ENCODE results near the gene CD2.

Gene CD2

DNA sequence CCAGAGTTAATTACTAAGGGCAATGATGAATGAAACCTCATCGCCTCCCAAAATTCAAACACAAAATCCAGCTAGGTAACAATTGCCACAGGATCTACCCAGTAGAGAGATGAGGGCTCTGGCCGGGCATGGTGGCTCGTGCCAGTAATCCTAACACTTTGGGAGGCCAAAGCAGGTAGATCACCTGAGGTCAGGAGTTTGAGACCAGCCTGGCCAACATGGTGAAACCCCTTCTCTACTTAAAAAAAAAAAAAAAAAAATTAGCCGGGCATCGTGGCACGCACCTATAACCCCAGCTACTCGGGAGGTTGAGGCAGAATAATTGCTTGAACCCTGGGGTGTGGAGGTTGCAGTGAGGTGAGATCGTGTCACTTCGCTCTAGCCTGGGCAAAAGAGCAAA is 15.8 kb downstream of the CD2 start:
- Histone ChIP-seq H3K27ac (ENCODE audit: low read length) (no peak overlapping the region), H3K9ac (ENCODE audit: low read depth, low read length) (no peak overlapping the region)

DNA sequence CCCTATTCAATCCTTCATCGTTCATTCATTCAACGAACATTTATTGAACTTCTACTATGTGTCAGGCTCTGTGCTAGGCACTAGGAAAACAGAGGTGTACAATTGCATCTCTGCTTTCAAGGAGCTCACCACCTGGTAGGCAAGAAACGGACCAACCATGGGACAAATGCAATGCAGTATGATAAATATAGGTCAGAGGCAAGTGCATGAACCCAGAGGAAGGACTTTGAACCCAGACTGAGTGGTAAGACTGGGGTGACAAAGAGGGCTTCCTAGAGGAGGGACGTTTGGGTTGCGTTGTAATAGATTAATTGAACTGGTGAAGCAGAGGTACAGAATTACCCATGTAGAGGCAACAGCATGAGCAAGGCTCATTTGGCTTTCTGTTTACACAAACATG is 16.4 kb downstream of the CD2 start:
- Histone ChIP-seq H3K4me3 (ENCODE audit: low read length) (no peak overlapping the region), H3K27me3 (ENCODE audit: insufficient read depth, low read length) (no peaks in the 10 kb centered on the region), H3K9ac (ENCODE audit: low read depth, low read length) (no peak overlapping the region), H3K9me3 (ENCODE audit: insufficient read depth, low read depth, low read length) (no peaks in the 10 kb centered on the region), H3K36me3 (ENCODE audit: insufficient read depth, low read depth, low read length) (no peaks in the 10 kb centered on the region), H3K4me1 (ENCODE audit: insufficient read depth, low read length) (no peaks in the 10 kb centered on the region), H3K27ac (ENCODE audit: low read length) (no peak overlapping the region)

More for the DNA sequence above, 15.8 kb downstream of the CD2 start:
- Histone ChIP-seq H3K4me1 (ENCODE audit: insufficient read depth, low read length) (no peaks in the 10 kb centered on the region), H3K9me3 (ENCODE audit: insufficient read depth, low read depth, low read length) (no peaks in the 10 kb centered on the region), H3K36me3 (ENCODE audit: insufficient read depth, low read depth, low read length) (no peaks in the 10 kb centered on the region), H3K4me3 (ENCODE audit: low read length) (no peak overlapping the region), H3K27me3 (ENCODE audit: insufficient read depth, low read length) (no peaks in the 10 kb centered on the region)

DNA sequence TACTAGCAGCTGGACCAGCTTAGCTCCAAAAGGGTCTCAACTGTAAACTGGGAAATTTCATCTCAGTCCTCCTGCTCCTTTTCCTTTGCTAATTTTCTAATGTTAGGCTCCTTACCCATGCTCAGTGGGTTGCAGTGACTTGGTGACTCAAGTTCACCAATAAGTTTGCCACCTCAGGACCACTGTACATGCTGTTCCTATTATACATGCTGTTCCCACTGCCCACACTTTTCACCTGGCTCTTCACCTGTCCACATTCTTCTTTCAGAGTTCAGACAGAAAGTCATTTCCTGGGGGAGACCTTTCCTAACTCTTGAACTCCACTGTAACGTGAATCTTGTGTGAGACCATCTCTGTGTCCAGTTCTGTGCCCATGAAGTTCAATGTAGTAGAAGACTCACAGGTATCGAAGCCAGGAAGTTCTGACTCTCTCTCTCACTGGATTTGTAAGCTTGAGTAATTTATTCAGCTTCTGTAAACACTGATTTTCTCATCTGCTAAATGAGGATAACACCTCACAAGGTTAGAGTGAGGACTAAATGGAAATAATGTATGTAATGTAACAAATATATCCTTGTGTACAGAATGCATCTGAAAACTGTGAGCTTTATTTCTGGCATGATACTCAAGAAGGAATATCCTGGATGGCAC is 17.9 kb downstream of the CD2 start:
- Histone ChIP-seq H3K4me1 (ENCODE audit: insufficient read depth, low read length) (no peaks in the 10 kb centered on the region), H3K36me3 (ENCODE audit: insufficient read depth, low read depth, low read length) (no peaks in the 10 kb centered on the region), H3K9me3 (ENCODE audit: insufficient read depth, low read depth, low read length) (no peaks in the 10 kb centered on the region), H3K9ac (ENCODE audit: low read depth, low read length) (no peak overlapping the region), H3K4me3 (ENCODE audit: low read length) (no peak overlapping the region), H3K27ac (ENCODE audit: low read length) (no peak overlapping the region), H3K27me3 (ENCODE audit: insufficient read depth, low read length) (no peaks in the 10 kb centered on the region)

DNA sequence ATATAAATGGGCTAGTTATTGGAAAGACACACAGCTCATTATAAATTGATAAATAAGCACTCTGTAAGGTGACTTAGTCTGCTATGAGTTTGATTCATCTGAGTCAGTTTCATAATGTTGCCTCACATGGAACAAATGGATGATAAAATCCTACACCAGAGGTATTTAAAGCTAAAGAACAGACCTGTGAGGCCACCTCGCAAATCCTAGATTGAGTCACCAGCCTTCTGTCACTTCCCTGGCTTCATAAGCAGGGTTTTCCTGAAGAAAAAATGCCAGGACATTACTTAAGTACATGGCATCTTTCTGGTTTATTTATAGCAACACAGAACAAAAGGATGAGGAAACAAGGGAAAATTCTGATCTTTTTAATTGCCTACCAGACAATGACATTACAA is 18.4 kb downstream of the CD2 start:
- no peak overlapping the region for H3K27ac ChIP-seq (ENCODE audit: low read length)
- H3K36me3 ChIP-seq (ENCODE audit: insufficient read depth, low read depth, low read length), result no peaks in the 10 kb centered on the region
- no peaks in the 10 kb centered on the region for H3K4me1 ChIP-seq (ENCODE audit: insufficient read depth, low read length)
- H3K9me3 ChIP-seq (ENCODE audit: insufficient read depth, low read depth, low read length), result no peaks in the 10 kb centered on the region
- no peaks in the 10 kb centered on the region for H3K27me3 ChIP-seq (ENCODE audit: insufficient read depth, low read length)
- H3K9ac ChIP-seq (ENCODE audit: low read depth, low read length), result no peak overlapping the region
- no peak overlapping the region for H3K4me3 ChIP-seq (ENCODE audit: low read length)

DNA sequence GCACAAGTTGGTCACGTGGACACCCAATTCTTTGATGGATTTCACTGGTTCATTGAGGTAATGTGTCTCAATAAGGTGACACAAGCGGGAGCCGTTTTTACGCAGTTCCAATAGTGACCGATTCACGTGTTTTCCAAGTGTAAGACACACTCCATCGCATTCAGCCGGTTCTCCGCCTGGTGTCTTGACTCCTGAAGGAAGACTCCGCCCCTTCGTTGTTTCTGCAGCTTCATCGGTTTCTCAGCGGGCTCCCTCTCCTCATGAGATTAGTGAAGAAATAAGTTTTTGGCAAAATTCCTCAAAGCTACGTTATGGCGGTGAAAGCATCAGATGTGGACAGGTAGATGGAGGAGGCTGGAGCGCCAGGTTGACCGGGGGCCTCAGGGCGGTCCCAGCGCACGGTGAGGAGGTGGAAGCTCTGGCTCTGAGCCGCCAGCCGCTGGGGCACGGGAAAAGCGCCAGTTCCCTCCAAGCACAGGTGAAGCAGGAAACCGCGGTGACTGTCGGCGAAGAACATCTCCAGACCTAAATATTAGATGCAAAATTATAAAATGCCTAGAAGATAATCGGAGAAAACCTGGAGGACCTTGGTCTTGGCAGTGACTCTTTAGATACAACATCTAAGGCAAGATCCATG is 21.0 kb downstream of the CD2 start:
- H3K9me3 ChIP-seq (ENCODE audit: insufficient read depth, low read depth, low read length), result no peaks in the 10 kb centered on the region
- H3K9ac ChIP-seq (ENCODE audit: low read depth, low read length), result no peak overlapping the region
- no peaks in the 10 kb centered on the region for H3K36me3 ChIP-seq (ENCODE audit: insufficient read depth, low read depth, low read length)
- H3K4me3 ChIP-seq (ENCODE audit: low read length), result no peak overlapping the region
- no peak overlapping the region for H3K27ac ChIP-seq (ENCODE audit: low read length)
- H3K4me1 ChIP-seq (ENCODE audit: insufficient read depth, low read length), result peaks cover 6% of the 10 kb centered on the region
- no peaks in the 10 kb centered on the region for H3K27me3 ChIP-seq (ENCODE audit: insufficient read depth, low read length)

DNA sequence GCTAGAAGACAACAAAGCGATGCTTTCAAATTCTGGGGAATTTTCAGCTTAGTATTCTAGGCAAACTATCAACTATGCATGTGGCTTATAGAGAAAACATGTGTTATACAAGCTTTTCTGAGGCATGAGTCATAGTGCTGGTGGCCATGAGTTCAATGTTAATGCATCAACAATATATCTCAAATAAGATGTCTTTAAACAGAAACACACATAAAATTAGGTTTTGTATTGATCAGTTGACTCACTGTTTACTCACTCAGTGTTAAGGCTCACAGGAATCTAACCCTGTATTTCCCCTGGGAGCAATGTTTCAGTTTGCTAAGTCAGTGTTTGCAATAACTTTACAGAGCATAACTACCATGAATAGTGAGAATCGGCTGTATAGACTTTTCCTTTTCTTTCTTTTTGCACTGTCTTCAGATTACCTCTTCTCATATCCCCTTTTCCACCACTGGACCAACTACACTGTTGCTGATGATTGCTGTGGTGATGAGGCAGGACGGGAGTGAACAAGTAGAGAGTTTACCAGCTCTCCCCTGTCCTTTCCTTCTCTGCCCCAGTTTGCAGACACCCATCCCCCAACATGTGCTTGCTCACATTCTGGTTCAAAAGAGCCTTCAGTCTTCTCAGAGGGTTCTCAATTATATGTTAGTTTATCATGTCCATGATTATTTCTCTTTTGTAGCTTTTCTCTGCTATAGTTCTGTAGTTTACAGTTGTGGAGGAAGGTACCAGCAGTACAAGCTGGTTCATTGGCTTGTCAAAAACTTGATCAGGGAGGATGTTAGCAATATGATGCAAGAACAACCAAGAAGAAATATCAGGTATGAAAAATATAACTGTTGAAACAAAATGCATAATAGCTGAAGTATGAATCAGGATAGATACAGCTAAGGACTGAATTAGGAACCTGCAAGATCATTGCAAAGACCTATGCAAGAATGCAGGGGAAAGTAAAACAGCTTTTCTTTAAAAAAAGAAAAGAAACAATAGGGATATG is 23.9 kb downstream of the CD2 start:
- Histone ChIP-seq H3K9ac (ENCODE audit: low read depth, low read length) (no peak overlapping the region), H3K4me1 (ENCODE audit: insufficient read depth, low read length) (peaks cover 6% of the 10 kb centered on the region), H3K36me3 (ENCODE audit: insufficient read depth, low read depth, low read length) (no peaks in the 10 kb centered on the region), H3K27ac (ENCODE audit: low read length) (no peak overlapping the region), H3K4me3 (ENCODE audit: low read length) (no peak overlapping the region), H3K9me3 (ENCODE audit: insufficient read depth, low read depth, low read length) (no peaks in the 10 kb centered on the region), H3K27me3 (ENCODE audit: insufficient read depth, low read length) (no peaks in the 10 kb centered on the region)

DNA sequence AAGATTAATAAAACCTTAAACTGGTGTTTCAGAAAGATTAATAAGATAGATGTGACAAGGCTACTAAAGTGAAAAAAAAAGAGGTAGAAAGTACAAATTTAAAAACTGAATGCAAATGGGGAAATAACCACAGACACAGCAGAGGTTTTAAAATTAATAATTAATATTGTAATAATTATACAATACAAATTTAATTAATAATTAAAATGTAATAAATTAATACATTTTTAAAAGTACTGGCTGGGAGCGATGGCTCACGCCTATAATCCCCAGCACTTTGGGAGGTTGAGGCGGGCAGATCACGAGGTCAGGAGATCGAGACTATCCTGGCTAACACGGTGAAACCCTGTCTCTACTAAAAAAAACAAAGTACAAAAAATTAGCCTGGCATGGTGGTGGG is 26.8 kb downstream of the CD2 start:
- Histone ChIP-seq H3K4me1 (ENCODE audit: insufficient read depth, low read length) (peaks cover 6% of the 10 kb centered on the region), H3K4me3 (ENCODE audit: low read length) (no peak overlapping the region), H3K27me3 (ENCODE audit: insufficient read depth, low read length) (no peaks in the 10 kb centered on the region), H3K9ac (ENCODE audit: low read depth, low read length) (no peak overlapping the region), H3K9me3 (ENCODE audit: insufficient read depth, low read depth, low read length) (no peaks in the 10 kb centered on the region), H3K27ac (ENCODE audit: low read length) (no peak overlapping the region), H3K36me3 (ENCODE audit: insufficient read depth, low read depth, low read length) (no peaks in the 10 kb centered on the region)

DNA sequence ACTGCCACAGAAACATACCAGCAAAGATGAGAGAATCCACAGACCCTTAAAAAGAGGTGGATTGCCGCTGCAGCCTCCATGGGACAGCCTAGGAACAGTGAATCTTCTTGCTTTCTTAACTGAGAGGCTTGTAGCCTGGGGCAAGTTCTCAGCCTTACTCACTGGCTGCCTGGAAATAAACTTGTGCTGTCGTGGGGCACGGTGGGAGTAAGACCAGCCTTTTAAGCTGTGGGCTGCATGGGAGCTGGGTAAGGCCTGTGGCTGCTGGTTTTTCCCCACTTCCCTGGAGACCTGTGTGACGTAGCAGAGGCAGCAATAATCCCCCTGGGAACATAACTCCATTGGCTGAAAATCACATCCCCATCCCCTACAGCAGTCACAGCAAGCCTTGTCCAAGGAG is 30.8 kb downstream of the CD2 start:
- Histone ChIP-seq H3K4me1 (ENCODE audit: insufficient read depth, low read length) (no peaks in the 10 kb centered on the region), H3K27ac (ENCODE audit: low read length) (no peak overlapping the region), H3K36me3 (ENCODE audit: insufficient read depth, low read depth, low read length) (no peaks in the 10 kb centered on the region), H3K27me3 (ENCODE audit: insufficient read depth, low read length) (no peaks in the 10 kb centered on the region), H3K4me3 (ENCODE audit: low read length) (no peak overlapping the region), H3K9me3 (ENCODE audit: insufficient read depth, low read depth, low read length) (no peaks in the 10 kb centered on the region), H3K9ac (ENCODE audit: low read depth, low read length) (no peak overlapping the region)

DNA sequence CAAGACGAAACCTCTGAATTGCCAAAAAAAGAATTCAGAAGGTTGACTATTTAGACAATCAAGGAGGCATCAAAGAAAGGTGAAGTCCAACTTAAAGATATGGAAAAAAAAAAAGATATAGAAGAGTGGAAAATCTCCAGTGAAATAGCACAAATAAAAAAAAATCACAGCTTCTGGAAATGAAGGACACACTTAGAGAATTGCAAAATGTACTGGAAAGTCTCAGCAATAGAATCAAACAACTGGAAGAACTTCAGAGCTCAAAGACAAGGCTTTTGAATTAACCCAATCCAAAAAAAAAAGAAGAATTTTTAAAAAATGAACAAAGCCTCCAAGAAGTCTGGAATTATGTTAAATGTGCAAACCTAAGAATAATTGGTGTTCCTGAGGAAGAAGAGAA is 31.8 kb downstream of the CD2 start:
- Histone ChIP-seq H3K27me3 (ENCODE audit: insufficient read depth, low read length) (no peaks in the 10 kb centered on the region), H3K4me3 (ENCODE audit: low read length) (no peak overlapping the region), H3K27ac (ENCODE audit: low read length) (no peak overlapping the region), H3K9me3 (ENCODE audit: insufficient read depth, low read depth, low read length) (no peaks in the 10 kb centered on the region), H3K4me1 (ENCODE audit: insufficient read depth, low read length) (no peaks in the 10 kb centered on the region), H3K9ac (ENCODE audit: low read depth, low read length) (no peak overlapping the region), H3K36me3 (ENCODE audit: insufficient read depth, low read depth, low read length) (no peaks in the 10 kb centered on the region)

DNA sequence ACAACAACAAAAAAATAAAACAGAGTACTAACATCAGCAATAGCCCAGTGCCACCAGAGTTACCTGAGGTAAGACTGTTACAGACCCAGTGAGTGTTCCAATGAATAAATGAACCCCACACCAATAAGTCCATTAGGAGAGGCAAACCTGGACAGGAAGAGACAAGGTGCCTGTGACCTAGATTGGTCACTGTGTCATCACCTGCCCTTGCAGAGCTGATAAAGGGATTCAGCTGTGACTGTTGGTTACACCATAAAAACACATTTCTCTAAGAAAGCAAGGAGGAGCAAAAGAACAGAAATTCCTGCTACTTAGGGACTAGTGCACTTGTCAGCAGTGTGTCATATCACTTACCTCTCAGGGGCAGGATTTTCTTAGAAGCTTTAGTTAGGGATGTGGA is 37.5 kb downstream of the CD2 start:
- H3K4me1 ChIP-seq (ENCODE audit: insufficient read depth, low read length), result peaks cover 8% of the 10 kb centered on the region; the same call in 1 of the 2 replicates
- H3K4me3 ChIP-seq (ENCODE audit: low read length), result no peak overlapping the region
- H3K36me3 ChIP-seq (ENCODE audit: insufficient read depth, low read depth, low read length), result no peaks in the 10 kb centered on the region
- no peaks in the 10 kb centered on the region for H3K9me3 ChIP-seq (ENCODE audit: insufficient read depth, low read depth, low read length)
- no peaks in the 10 kb centered on the region for H3K27me3 ChIP-seq (ENCODE audit: insufficient read depth, low read length)
- no peak overlapping the region for H3K27ac ChIP-seq (ENCODE audit: low read length)
- no peak overlapping the region for H3K9ac ChIP-seq (ENCODE audit: low read depth, low read length)

DNA sequence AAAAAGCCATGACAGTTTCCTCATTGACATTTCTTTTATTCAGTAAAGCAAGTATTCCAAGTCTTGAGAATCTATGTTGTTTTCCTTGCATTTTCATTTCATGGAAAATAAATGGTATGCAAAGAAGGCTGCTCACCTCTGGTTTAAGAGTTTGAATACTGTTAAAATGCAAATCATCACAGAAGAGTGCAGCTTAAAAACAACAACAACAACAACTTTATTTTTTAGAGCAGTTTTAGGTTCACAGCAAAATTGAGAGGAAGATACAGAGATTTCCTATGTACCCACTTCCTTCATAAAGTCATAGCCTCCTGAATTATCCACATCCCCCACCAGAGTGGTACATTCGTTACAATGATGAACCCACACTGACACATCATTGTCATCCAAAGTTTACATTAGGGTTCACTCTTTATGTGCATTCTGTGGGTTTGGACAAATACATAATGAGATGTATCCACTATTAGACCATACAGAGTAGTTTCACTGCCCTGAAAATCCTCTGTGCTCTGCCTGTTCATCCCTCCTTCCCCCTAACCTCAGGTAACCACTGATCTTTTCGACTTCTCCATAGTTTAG is 39.2 kb downstream of the CD2 start:
- Histone ChIP-seq H3K36me3 (ENCODE audit: insufficient read depth, low read depth, low read length) (no peaks in the 10 kb centered on the region), H3K27me3 (ENCODE audit: insufficient read depth, low read length) (no peaks in the 10 kb centered on the region), H3K9me3 (ENCODE audit: insufficient read depth, low read depth, low read length) (no peaks in the 10 kb centered on the region), H3K4me3 (ENCODE audit: low read length) (no peak overlapping the region), H3K9ac (ENCODE audit: low read depth, low read length) (no peak overlapping the region), H3K27ac (ENCODE audit: low read length) (no peak overlapping the region), H3K4me1 (ENCODE audit: insufficient read depth, low read length) (peaks cover 8% of the 10 kb centered on the region; the same call in 1 of the 2 replicates)

All from iPS-20b (cell line).